Progenitor cell of endocrine pancreas (in vitro differentiated cells): ENCODE data around the gene UQCRC1. TPM values are rescaled to one million over a fixed set of nuclear protein-coding genes. Genes with fewer than 3 reads are reported as not detected.
A peak's percentile ranks its signal among the peaks of the same experiment; 100 is the strongest.

Source experiments
- DNase-seq: peaks from one replicate; pipeline ENCODE4 v3.0.0; 2021; ENCODE audit warnings: low spot score; ENCODE audit not compliant: unreplicated experiment
- H3K27ac Mint-ChIP-seq: 2 replicates; pipeline ENCODE4 v1.8.0; 2021; ENCODE audit warnings: mild to moderate bottlenecking, moderate library complexity, mixed read lengths
- H3K27me3 Mint-ChIP-seq: 2 replicates; pipeline ENCODE4 v1.8.0; 2021; ENCODE audit warnings: mixed read lengths
- H3K36me3 Mint-ChIP-seq: 2 replicates; pipeline ENCODE4 v1.8.0; 2022; ENCODE audit warnings: mixed read lengths; ENCODE audit not compliant: insufficient read depth
- H3K4me1 Mint-ChIP-seq: 2 replicates; pipeline ENCODE4 v1.8.0; 2021; ENCODE audit warnings: low read depth, mixed read lengths
- H3K4me3 Mint-ChIP-seq: 2 replicates; pipeline ENCODE4 v1.8.0; 2021; ENCODE audit warnings: low read depth, mild to moderate bottlenecking, moderate library complexity, mixed read lengths
- H3K9me3 Mint-ChIP-seq: 2 replicates; pipeline ENCODE4 v1.8.0; 2021; ENCODE audit warnings: low read depth, mixed read lengths
- total RNA-seq: library from RNA; stranded (reverse); gene quantifications from 2 replicates; pipeline ENCODE4 v1.2.1, GENCODE V29; 2021
- TF ChIP-seq, protein P1 (sequence below): fragments of 200-600 bp; sonication (generic); IDR thresholded peaks from one replicate; pipeline ENCODE4 v1.5.0; 2021; ENCODE audit warnings: antibody characterized with exemption, mild to moderate bottlenecking; ENCODE audit not compliant: unreplicated experiment

UQCRC1 gene
- total RNA-seq, 1 donor from 2014 or later: 219 TPM

DNA sequence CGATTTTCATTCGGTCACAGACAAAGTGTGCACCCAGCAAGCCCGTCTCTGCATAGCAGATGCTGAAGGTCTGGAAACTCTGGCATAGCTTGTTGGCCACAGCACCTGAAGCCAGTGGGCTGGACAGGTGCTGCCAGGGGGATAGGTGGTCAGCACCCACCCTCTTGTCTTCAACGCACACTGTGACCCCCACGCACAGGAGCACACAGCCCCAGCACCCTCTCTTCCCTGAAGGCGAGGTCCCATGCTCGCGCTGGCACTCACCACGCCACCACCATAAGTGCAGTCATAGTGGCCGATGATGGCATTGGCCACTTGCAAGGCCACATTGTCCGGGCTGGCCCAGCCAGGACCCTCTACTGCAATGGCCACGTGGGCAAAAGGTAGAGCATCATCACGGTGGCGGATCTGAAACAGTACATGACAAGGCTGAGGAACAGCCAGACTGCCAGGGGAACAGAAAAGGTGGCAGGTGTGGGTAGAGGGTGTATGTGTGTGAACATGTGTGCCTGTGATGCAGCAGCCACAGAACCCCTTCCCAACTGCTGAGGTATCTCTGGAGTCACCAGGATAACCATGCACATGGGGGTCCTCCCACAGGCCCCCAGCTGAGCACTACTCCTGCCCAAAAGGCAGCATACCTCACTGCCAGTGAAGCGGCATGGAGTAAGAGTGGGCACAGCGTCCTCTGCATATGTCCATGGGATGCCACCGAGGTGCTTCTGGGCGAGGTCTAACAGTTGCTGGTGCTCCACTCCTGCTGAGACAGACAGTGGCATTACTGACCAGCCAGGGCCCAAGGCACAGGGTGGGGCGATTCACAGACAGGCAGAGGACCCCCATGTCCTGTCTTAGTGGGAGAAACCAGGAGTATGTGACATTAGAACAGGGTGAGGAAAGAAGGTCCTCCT, 8.5 kb downstream of the UQCRC1 start:
- TF ChIP-seq, protein P1, sequence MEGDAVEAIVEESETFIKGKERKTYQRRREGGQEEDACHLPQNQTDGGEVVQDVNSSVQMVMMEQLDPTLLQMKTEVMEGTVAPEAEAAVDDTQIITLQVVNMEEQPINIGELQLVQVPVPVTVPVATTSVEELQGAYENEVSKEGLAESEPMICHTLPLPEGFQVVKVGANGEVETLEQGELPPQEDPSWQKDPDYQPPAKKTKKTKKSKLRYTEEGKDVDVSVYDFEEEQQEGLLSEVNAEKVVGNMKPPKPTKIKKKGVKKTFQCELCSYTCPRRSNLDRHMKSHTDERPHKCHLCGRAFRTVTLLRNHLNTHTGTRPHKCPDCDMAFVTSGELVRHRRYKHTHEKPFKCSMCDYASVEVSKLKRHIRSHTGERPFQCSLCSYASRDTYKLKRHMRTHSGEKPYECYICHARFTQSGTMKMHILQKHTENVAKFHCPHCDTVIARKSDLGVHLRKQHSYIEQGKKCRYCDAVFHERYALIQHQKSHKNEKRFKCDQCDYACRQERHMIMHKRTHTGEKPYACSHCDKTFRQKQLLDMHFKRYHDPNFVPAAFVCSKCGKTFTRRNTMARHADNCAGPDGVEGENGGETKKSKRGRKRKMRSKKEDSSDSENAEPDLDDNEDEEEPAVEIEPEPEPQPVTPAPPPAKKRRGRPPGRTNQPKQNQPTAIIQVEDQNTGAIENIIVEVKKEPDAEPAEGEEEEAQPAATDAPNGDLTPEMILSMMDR: no peak
- Mint-ChIP-seq H3K27ac (no peak overlapping the region), H3K9me3 (no peaks in the 10 kb centered on the region), H3K36me3 (peaks cover 14% of the 10 kb centered on the region), H3K4me1 (no peaks in the 10 kb centered on the region), H3K4me3 (no peak overlapping the region), H3K27me3 (peaks cover 3% of the 10 kb centered on the region)
- no peak for DNase-seq

DNA sequence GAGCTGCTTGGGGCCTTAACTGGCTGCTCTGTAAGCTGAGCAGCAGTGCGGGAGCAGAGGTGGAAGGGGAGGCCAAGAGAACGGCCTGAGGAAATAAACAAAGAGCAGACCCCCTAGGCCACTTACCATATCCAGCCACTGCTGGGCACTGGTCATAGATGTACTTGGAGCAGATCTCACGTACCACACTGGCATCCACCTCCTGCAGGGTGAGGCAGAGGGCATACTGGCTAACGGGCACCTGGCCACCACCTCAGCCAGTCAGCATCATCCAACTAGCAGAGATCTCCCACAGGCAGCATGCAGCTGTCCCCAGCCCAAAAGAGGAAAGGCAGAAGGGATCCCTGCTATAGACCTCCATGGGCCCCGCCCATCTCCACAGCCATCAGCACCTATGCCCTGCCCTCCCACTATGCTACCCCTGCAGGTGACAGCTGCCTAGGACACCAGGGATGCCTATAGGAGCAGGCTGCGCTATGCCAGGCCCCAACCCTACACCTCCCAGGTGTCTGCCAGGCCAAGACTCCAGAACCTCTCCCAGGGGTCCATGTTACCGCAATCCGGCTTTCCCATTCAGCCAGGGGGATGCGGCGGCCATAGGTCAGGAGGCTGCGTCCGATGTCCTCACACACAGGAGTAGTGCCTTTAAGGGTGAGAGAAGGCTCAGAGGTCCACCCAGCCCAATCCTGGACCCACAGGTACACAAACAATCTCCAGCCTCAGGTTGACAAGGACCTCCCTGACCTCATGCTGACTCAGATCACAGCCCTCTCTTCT, 9.7 kb downstream of the UQCRC1 start:
- Mint-ChIP-seq H3K9me3 (no peaks in the 10 kb centered on the region), H3K4me3 (no peak overlapping the region), H3K36me3 (peaks cover 11% of the 10 kb centered on the region), H3K4me1 (no peaks in the 10 kb centered on the region), H3K27ac (no peak overlapping the region), H3K27me3 (peaks cover 6% of the 10 kb centered on the region)
- DNase-seq: no peak
- TF ChIP-seq, protein P1: no peak

DNA sequence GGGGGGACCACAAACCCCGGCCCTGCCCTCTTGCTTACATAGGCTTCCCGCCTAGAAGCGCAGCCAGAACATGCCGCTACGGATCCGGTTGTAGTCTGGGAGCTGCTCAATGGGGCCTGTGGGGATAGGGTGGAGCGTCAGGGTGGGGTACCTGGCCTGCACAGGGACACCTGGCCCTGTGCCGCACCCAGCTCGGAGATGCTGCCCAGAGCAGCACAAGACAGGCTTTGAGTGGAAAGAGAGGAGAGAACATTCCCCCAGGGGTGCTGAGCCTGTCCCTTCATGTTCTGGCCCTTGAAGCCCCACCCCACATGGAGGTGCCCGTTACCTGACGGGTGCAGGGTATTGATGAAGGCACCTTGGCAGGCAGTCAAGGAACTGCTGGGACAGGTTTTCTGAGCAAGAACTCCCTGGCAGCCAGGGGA, 10.4 kb downstream of the UQCRC1 start:
- H3K4me3 Mint-ChIP-seq: no peak overlapping the region
- TF ChIP-seq, protein P1: no peak
- H3K27me3 Mint-ChIP-seq: peaks cover 11% of the 10 kb centered on the region
- DNase-seq: no peak
- H3K4me1 Mint-ChIP-seq: no peaks in the 10 kb centered on the region
- H3K36me3 Mint-ChIP-seq: peaks cover 11% of the 10 kb centered on the region
- no peak overlapping the region for H3K27ac Mint-ChIP-seq
- H3K9me3 Mint-ChIP-seq: no peaks in the 10 kb centered on the region

DNA sequence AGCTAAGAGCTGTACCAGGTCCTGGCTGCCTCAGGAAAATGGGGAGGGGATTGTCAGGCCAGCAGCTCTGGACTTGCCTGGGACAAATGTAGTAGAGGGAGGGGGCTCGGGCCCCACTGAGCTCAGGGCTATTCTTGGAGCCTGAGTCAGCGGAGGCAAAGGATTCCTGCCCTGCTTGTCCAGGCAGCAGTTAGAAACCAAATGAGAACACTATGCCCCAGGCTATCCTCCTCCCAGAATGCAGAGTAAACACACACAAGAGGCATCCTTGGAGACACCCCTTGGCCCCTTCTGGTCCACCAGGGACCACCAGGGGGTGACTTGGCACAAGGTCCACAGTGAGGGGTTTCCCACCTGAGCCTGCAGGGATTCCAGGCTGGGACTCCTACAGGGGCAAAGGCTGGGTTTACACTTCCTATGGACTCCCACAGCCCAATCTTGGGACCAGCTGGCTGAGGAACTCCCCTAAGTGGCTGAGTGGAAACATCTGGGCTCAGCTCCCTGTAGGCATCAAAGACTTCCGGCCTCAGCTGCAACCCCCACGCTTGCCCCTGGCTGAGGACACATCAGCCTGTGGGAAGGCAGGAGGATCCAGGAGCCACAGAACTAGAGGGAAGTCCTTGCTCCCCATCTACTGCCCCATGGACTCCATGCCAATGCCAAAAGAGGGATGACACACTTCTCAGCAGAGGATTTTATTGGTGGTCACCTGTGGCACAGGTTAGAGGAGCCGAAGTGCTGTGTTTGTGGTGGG, 10.9 kb downstream of the UQCRC1 start:
- no peak overlapping the region for H3K27ac Mint-ChIP-seq
- no peak for DNase-seq
- H3K4me3 Mint-ChIP-seq: no peak overlapping the region
- H3K27me3 Mint-ChIP-seq: peaks cover 11% of the 10 kb centered on the region
- TF ChIP-seq, protein P1: no peak
- no peaks in the 10 kb centered on the region for H3K4me1 Mint-ChIP-seq
- no peaks in the 10 kb centered on the region for H3K9me3 Mint-ChIP-seq
- H3K36me3 Mint-ChIP-seq: peaks cover 11% of the 10 kb centered on the region

DNA sequence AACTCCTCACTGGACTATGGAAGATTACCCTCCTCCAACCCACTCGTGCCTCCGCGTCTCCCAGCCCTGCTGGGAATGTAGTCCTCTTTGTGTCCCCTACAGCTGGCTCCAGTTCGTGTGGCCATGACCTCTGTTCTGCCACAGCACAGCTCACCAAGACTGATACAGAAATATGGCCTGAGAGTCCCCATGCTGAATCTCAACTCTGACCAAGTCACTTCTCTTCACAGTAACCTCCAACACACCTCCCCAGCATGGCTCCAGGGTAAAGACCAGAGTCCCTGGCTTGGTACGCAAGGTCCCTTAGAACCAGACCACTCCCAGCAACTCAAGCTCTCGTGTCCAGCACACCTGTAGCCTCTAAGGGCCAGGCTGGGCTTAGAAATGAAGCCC, 12.0 kb downstream of the UQCRC1 start:
- DNase-seq: no peak
- H3K36me3 Mint-ChIP-seq: peaks cover 6% of the 10 kb centered on the region
- H3K4me3 Mint-ChIP-seq: no peak overlapping the region
- H3K27me3 Mint-ChIP-seq: peaks cover 11% of the 10 kb centered on the region
- no peaks in the 10 kb centered on the region for H3K4me1 Mint-ChIP-seq
- H3K9me3 Mint-ChIP-seq: no peaks in the 10 kb centered on the region
- TF ChIP-seq, protein P1: no peak
- H3K27ac Mint-ChIP-seq: peak overlapping the region; percentile 15
